ENCODE measurements around the gene QSOX2. TPM values are rescaled to one million over a fixed set of nuclear protein-coding genes. Genes with fewer than 3 reads are reported as not detected.

QSOX2 gene
- total RNA-seq, 1 experiment from 2014 or later, result 40.0 TPM

DNA sequence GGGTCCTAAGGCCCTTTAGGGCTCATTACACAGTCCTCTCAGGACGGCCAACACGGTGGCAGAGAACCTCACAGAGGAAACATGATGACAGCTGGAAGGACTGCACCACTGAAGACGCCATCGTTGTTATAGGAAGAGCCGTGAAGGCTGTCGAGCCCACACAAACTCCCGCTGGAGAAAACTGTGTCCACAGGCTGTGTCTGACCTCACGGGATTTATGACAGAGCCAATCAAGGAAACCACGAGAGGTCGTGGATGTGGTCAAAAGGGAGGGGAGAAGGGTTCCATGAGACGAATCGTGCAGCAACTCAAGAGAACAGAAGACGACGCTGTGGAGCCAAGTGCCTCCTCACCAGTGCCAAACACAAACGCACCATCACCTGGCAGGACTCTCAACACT is 12.2 kb downstream of the QSOX2 start:
- intact Hi-C loops (cut with micrococcal nuclease; ENCODE audit: unreplicated experiment), result no loop called here
- DNase-seq (ENCODE audit: low read depth, low spot score) (no peak), ATAC-seq (no peak)
- Histone ChIP-seq H3K27ac (ENCODE audit: low read length) (no peak overlapping the region), H3K36me3 (ENCODE audit: control insufficient read depth, insufficient read depth, low read length) (no peaks in the 10 kb centered on the region), H3K27me3 (ENCODE audit: control insufficient read depth, insufficient read depth, low read length) (no peaks in the 10 kb centered on the region), H3K4me1 (ENCODE audit: control insufficient read depth, insufficient read depth, low read length) (peaks cover 5% of the 10 kb centered on the region), H3K4me3 (ENCODE audit: low read depth in 2 of 2, low read length in 2 of 2) (no peak overlapping the region), H3K9me3 (ENCODE audit: control insufficient read depth, insufficient read depth, low read depth, low read length) (no peaks in the 10 kb centered on the region)
- no peak for TF ChIP-seq TCF7L2 (IDR thresholded peaks at IDR 0.05; ENCODE audit: low read depth, low read length)
- TF ChIP-seq, protein P1, sequence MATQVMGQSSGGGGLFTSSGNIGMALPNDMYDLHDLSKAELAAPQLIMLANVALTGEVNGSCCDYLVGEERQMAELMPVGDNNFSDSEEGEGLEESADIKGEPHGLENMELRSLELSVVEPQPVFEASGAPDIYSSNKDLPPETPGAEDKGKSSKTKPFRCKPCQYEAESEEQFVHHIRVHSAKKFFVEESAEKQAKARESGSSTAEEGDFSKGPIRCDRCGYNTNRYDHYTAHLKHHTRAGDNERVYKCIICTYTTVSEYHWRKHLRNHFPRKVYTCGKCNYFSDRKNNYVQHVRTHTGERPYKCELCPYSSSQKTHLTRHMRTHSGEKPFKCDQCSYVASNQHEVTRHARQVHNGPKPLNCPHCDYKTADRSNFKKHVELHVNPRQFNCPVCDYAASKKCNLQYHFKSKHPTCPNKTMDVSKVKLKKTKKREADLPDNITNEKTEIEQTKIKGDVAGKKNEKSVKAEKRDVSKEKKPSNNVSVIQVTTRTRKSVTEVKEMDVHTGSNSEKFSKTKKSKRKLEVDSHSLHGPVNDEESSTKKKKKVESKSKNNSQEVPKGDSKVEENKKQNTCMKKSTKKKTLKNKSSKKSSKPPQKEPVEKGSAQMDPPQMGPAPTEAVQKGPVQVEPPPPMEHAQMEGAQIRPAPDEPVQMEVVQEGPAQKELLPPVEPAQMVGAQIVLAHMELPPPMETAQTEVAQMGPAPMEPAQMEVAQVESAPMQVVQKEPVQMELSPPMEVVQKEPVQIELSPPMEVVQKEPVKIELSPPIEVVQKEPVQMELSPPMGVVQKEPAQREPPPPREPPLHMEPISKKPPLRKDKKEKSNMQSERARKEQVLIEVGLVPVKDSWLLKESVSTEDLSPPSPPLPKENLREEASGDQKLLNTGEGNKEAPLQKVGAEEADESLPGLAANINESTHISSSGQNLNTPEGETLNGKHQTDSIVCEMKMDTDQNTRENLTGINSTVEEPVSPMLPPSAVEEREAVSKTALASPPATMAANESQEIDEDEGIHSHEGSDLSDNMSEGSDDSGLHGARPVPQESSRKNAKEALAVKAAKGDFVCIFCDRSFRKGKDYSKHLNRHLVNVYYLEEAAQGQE (IDR thresholded peaks at IDR 0.05; ENCODE audit: insufficient read depth in 1 of 2, low read depth in 2 of 2, low read length in 1 of 2), result no peak
- no peak for TF ChIP-seq SIN3A (IDR thresholded peaks at IDR 0.05; ENCODE audit: borderline replicate concordance, insufficient read depth, low read depth, low read length)
- no peak for TF ChIP-seq POLR2AphosphoS5 (IDR thresholded peaks at IDR 0.05; ENCODE audit: low read depth, low read length)
- no peak for TF ChIP-seq CTCF (IDR thresholded peaks at IDR 0.05)
- ChIA-PET CTCF (no interaction called here), POLR2A (no interaction called here)
- in situ Hi-C loops (cut with HindIII; ENCODE audit: low pct_unique_long_range_greater_than_20kb, low sequenced_read_pairs), result no loop called here
- no TSS peak for BruUV-seq (replicated peaks)

GRCh38 chr9:136232969-136233368 is 12.6 kb downstream of the QSOX2 start:
- no TSS peak for BruUV-seq (replicated peaks)
- peaks cover 9% of the 10 kb centered on the region for H3K4me1 ChIP-seq (ENCODE audit: control insufficient read depth, insufficient read depth, low read length)
- H3K9me3 ChIP-seq (ENCODE audit: control insufficient read depth, insufficient read depth, low read depth, low read length), result no peaks in the 10 kb centered on the region
- intact Hi-C loops (cut with micrococcal nuclease; ENCODE audit: unreplicated experiment) (no loop called here), in situ Hi-C loops (cut with HindIII; ENCODE audit: low pct_unique_long_range_greater_than_20kb, low sequenced_read_pairs) (no loop called here)
- no peak overlapping the region for H3K27ac ChIP-seq (ENCODE audit: low read length)
- POLR2A ChIA-PET, result no interaction called here
- CTCF ChIA-PET, result no interaction called here
- no peaks in the 10 kb centered on the region for H3K36me3 ChIP-seq (ENCODE audit: control insufficient read depth, insufficient read depth, low read length)
- H3K27me3 ChIP-seq (ENCODE audit: control insufficient read depth, insufficient read depth, low read length), result no peaks in the 10 kb centered on the region
- no peak overlapping the region for H3K4me3 ChIP-seq (ENCODE audit: low read depth in 2 of 2, low read length in 2 of 2)
- DNase-seq (ENCODE audit: low read depth, low spot score) (no peak), ATAC-seq (no peak)
- TF ChIP-seq, protein P1 (IDR thresholded peaks at IDR 0.05; ENCODE audit: insufficient read depth in 1 of 2, low read depth in 2 of 2, low read length in 1 of 2), result no peak
- TF ChIP-seq POLR2AphosphoS5 (IDR thresholded peaks at IDR 0.05; ENCODE audit: low read depth, low read length) (no peak), SIN3A (IDR thresholded peaks at IDR 0.05; ENCODE audit: borderline replicate concordance, insufficient read depth, low read depth, low read length) (no peak), TCF7L2 (IDR thresholded peaks at IDR 0.05; ENCODE audit: low read depth, low read length) (no peak), CTCF (IDR thresholded peaks at IDR 0.05) (no peak)

All from Panc1 (cell line).